Panc1 (cell line): Measurements from ENCODE around the gene HK3.

Source experiments
- POLR2AphosphoS5 ChIP-seq: IDR thresholded peaks from 2 replicates; pipeline ENCODE4 v1.6.1; 2012; ENCODE audit warnings: mild to moderate bottlenecking, low read depth, low read length, moderate library complexity
- TF ChIP-seq, protein P1 (sequence below): fragments of 450-650 bp; IDR thresholded peaks from 2 replicates; pipeline ENCODE4 v1.5.1; 2017; ENCODE audit warnings: mild to moderate bottlenecking
- TF ChIP-seq, protein P2 (sequence below), 2 experiments: IDR thresholded peaks; 2 replicates each; pipeline ENCODE4 v1.6.1; 2011 to 2012; ENCODE audit warnings: low read depth in 2 of 2, control low read depth in 1 of 2, low read length in 1 of 2, mild to moderate bottlenecking in 1 of 2, moderate library complexity in 1 of 2; ENCODE audit not compliant: insufficient read depth in 1 of 2

DNA sequence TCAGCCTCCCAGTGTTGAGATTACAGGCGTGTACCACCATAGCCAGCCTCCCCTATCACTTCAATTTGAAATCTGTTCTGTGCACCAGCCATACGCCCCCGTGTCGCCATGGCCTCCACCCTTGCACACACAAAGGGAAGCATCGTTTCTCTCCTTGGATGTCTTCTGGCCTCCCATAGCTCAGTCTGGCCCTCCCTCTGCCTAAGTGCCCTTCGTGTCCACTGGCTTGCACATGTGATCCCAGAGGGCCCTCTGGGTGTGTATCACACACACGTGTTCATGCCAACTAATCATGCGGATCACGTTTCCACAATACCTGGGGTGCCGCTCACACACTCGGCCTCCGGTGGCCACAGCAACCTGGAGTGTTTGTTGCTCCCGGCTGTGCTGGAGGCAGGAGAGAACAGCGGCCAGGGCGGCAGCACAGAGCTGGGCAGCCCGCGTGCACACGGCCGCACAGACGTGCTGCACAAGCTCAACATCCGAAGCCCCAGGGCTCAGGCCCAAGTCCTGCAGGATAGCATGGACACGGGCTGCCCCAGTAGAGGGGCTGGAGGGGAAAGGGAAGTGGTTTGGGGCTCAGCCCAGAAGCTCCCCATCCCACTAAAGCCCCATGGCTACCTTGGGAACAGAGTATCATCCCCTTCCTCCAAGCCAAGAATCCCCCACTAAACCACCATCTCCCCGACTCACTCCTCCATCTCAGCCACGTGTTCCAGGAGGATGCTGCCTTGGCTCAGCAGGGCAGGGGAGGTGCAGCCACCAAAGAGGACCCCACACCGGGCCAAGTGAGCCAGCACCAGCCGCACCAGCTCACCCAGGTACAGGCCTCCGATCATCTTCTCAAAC lies 10.9 kb downstream of the HK3 start:
- TF ChIP-seq POLR2AphosphoS5, result no peak
- TF ChIP-seq, protein P1, sequence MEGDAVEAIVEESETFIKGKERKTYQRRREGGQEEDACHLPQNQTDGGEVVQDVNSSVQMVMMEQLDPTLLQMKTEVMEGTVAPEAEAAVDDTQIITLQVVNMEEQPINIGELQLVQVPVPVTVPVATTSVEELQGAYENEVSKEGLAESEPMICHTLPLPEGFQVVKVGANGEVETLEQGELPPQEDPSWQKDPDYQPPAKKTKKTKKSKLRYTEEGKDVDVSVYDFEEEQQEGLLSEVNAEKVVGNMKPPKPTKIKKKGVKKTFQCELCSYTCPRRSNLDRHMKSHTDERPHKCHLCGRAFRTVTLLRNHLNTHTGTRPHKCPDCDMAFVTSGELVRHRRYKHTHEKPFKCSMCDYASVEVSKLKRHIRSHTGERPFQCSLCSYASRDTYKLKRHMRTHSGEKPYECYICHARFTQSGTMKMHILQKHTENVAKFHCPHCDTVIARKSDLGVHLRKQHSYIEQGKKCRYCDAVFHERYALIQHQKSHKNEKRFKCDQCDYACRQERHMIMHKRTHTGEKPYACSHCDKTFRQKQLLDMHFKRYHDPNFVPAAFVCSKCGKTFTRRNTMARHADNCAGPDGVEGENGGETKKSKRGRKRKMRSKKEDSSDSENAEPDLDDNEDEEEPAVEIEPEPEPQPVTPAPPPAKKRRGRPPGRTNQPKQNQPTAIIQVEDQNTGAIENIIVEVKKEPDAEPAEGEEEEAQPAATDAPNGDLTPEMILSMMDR, result no peak
- TF ChIP-seq, protein P2, sequence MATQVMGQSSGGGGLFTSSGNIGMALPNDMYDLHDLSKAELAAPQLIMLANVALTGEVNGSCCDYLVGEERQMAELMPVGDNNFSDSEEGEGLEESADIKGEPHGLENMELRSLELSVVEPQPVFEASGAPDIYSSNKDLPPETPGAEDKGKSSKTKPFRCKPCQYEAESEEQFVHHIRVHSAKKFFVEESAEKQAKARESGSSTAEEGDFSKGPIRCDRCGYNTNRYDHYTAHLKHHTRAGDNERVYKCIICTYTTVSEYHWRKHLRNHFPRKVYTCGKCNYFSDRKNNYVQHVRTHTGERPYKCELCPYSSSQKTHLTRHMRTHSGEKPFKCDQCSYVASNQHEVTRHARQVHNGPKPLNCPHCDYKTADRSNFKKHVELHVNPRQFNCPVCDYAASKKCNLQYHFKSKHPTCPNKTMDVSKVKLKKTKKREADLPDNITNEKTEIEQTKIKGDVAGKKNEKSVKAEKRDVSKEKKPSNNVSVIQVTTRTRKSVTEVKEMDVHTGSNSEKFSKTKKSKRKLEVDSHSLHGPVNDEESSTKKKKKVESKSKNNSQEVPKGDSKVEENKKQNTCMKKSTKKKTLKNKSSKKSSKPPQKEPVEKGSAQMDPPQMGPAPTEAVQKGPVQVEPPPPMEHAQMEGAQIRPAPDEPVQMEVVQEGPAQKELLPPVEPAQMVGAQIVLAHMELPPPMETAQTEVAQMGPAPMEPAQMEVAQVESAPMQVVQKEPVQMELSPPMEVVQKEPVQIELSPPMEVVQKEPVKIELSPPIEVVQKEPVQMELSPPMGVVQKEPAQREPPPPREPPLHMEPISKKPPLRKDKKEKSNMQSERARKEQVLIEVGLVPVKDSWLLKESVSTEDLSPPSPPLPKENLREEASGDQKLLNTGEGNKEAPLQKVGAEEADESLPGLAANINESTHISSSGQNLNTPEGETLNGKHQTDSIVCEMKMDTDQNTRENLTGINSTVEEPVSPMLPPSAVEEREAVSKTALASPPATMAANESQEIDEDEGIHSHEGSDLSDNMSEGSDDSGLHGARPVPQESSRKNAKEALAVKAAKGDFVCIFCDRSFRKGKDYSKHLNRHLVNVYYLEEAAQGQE (IDR thresholded peaks at IDR 0.05; ENCODE audit: insufficient read depth in 1 of 2, low read depth in 2 of 2, low read length in 1 of 2), result no peak
